GM18505 (cell line): ENCODE measurements around the gene PKN3.

Experiments
- ATAC-seq: cut with Tn5 transposase; IDR thresholded peaks from one replicate; pipeline ENCODE4 v1.9.1; 2021; ENCODE audit not compliant: unreplicated experiment
- POLR2A ChIP-seq: IDR thresholded peaks from 4 replicates; pipeline ENCODE4 v1.6.1; 2011; ENCODE audit warnings: borderline replicate concordance; ENCODE audit not compliant: insufficient read depth, insufficient read length; ENCODE audit errors: extremely low read depth

PKN3 gene

GRCh38 chr9:128757602-128758001, 55.3 kb downstream of the PKN3 start:
- TF ChIP-seq POLR2A, result no peak
- no peak for ATAC-seq

DNA sequence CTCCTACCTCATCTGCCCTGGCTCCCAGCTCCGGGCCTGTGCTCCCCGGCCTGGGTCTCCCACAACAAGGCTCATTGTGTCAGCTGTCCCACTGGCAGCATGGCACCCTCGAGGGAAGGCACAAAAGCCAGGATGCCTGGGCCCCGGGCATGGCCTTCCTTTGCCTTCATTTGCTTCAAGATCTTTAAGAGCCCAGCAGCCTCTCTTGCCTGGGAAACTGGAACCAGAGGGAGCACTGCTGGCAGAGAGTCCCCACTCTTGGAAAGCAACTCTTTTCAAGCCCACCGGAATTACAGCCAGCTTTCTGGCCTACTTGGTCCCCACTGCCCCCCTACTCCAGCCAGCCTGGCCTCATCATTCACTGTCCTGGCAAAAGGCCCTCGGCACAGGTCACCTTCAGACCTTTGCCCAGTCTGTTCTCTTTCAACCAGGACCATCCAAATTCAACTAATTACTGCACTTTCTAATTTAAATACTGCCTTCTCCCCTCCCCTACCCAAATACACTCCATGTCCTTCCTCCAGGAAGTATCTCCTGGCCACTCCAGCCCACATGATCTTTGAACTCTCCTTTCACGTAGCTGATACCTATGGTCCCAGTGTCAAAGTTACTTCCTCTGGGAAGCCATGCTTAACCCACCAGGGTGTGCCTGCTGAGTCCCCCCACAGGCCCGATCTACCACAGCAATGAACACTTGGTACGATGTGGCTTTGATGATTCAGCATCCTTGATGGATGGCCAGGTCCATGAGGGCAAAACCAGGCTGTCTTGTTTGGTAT, 60.6 kb downstream of the PKN3 start:
- no peak for ATAC-seq
- no peak for TF ChIP-seq POLR2A

DNA sequence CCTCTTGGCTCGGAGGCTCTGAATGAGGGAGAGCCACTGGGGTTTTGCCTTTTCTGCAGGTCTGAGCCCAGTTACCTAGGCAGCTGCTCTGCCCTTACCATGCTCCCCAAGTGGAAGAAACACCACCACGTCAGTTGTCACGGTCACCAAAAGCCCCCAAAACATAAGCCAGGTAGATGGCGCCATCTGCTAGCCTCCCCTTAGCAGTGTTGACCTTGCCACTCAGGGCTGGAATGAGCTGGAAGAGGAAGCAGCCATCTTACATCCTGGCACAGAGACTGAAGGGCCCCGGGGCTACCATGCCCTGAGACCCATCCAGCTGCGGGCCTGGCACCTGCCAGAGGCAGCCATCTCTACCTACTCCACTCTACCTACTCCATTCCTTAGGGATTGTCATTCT, 62.1 kb downstream of the PKN3 start:
- TF ChIP-seq POLR2A, result no peak
- ATAC-seq, result no peak

- ATAC-seq, result no peak
- TF ChIP-seq POLR2A, result no peak
These were observed 63.2 kb downstream of the PKN3 start for GRCh38 chr9:128765499-128765898.

- TF ChIP-seq POLR2A, result no peak
- ATAC-seq, result no peak
These were observed 66.3 kb downstream of the PKN3 start for GRCh38 chr9:128768606-128769005.
